ENCODE measurements around the gene DNAH2. TPM values are rescaled to one million over a fixed set of nuclear protein-coding genes. Genes with fewer than 3 reads are reported as not detected.

DNAH2 gene
- total and polyA plus RNA-seq, 7 donors: under 0.01 to 0.36 (median 0.30) TPM; not detected in 3

DNA sequence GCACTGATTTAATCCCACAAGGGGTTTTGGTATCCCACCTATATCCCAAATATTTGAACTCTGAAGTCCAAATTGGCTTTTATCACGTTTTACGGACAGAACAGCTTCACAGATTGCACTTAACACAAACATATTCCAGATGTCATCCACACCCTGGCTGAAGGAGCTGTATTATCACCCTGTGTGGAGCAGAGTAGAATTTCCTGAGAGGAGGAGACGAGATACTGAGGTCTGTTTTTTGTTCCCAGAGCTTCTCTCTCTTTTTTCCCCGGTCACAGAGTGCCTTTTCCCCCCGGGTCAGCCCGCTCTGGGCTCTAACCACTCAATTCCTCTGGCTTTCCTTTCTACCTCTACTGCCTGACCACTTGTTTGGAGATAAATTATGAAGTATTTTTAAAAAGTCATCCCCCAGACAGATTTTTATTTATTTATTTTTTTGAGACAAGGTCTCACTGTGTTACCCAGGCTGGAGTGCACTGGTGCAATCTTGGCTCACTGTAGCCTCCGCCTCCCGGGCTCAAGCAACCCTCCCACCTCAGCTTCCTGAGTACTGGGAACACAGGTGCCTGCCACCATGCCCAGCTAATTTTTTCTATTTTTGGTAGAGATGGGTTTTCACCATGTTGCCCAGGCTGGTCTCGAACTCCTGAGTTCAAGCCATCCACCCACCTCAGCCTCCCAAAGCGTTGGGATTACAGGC lies 30.7 kb downstream of the DNAH2 start:
- peak; percentile 19 for DNase-seq
- no peaks in the 10 kb centered on the region for H3K9me3 ChIP-seq
- no peaks in the 10 kb centered on the region for H3K36me3 ChIP-seq
- no peak overlapping the region for H3K4me3 ChIP-seq
- peaks cover 0 to 14% (median 7%) of the 10 kb centered on the region in 4 donors for H3K4me1 ChIP-seq
- intact Hi-C loops (cut with DNase I): loop anchor here (10.0 kb wide), 2 partner anchors 77 to 237 kb away; no protein-coding TSS in a partner anchor
- no peaks in the 10 kb centered on the region for H3K27me3 ChIP-seq
- 64 to 69% methylated on average over 10 of the region's 10 CpGs for WGBS, 2 donors
- no peak for TF ChIP-seq POLR2A (IDR thresholded peaks at IDR 0.05)
- TF ChIP-seq, protein P1, sequence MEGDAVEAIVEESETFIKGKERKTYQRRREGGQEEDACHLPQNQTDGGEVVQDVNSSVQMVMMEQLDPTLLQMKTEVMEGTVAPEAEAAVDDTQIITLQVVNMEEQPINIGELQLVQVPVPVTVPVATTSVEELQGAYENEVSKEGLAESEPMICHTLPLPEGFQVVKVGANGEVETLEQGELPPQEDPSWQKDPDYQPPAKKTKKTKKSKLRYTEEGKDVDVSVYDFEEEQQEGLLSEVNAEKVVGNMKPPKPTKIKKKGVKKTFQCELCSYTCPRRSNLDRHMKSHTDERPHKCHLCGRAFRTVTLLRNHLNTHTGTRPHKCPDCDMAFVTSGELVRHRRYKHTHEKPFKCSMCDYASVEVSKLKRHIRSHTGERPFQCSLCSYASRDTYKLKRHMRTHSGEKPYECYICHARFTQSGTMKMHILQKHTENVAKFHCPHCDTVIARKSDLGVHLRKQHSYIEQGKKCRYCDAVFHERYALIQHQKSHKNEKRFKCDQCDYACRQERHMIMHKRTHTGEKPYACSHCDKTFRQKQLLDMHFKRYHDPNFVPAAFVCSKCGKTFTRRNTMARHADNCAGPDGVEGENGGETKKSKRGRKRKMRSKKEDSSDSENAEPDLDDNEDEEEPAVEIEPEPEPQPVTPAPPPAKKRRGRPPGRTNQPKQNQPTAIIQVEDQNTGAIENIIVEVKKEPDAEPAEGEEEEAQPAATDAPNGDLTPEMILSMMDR (IDR thresholded peaks at IDR 0.05): no peak
- TF ChIP-seq EP300 (IDR thresholded peaks at IDR 0.05): no peak
- TF ChIP-seq POLR2AphosphoS5 (IDR thresholded peaks at IDR 0.05): no peak
- H3K27ac ChIP-seq: peak overlapping the region; percentile 15 to 38 (median 24)

DNA sequence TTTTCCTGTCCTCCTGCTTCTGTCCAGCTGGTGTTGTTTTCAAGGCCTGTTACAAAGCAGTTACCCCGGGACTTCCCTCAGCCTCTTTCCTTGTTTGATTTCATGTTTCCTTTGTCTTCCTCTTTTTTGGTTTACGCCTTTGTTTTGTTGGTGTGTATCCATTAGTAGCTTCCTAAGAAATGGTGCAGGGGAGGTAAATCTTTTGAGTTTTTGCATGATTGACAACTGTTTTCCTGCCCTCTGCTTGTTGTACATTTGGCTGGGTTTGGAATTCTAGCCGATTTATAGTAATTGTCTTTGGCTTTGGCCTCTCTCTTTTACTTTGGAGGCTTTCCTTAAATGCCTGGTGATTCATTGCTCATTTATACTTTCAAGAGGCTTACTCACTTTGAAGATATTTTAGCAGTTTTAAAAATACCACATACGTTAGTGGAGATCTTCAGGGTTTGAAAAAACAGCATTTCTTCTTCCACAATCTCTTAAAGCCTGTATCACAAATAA lies 32.8 kb downstream of the DNAH2 start:
- Histone ChIP-seq H3K27ac (peak overlapping the region in 1 of 4 donors; percentile 15), H3K4me1 (peaks cover 0 to 14% (median 7%) of the 10 kb centered on the region in 4 donors), H3K4me3 (no peak overlapping the region), H3K27me3 (no peaks in the 10 kb centered on the region), H3K9me3 (no peaks in the 10 kb centered on the region), H3K36me3 (no peaks in the 10 kb centered on the region)
- DNase-seq: no peak
- TF ChIP-seq POLR2A (IDR thresholded peaks at IDR 0.05) (no peak), POLR2AphosphoS5 (IDR thresholded peaks at IDR 0.05) (no peak), EP300 (IDR thresholded peaks at IDR 0.05) (no peak)
- TF ChIP-seq, protein P1 (IDR thresholded peaks at IDR 0.05): no peak
- intact Hi-C loops (cut with DNase I): no loop called here
- WGBS, 2 donors: 77 to 79% methylated on average over 4 of the region's 4 CpGs

DNA sequence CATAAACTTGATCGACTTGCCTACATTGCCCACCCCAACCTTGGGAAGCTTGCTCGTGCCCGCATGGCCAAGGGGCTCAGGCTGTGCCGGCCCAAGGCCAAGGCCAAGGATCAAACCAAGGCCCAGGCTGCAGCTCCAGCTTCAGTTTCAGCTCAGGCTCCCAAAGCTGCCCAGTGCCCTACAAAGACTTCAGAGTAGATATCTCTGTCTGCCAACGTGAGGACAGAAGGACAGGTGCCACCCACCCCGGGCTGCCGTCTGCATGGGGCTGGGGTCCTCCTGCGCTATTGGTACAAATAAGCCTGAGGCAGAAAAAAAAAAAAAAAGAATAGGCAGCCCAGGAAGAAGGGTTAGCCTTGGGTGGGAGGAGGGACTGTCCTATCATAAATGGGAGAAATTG lies 37.1 kb downstream of the DNAH2 start:
- Histone ChIP-seq H3K36me3 (no peaks in the 10 kb centered on the region), H3K4me3 (no peak overlapping the region), H3K4me1 (no peaks in the 10 kb centered on the region), H3K9me3 (no peaks in the 10 kb centered on the region), H3K27ac (no peak overlapping the region), H3K27me3 (no peaks in the 10 kb centered on the region)
- intact Hi-C loops (cut with DNase I): no loop called here
- DNase-seq: no peak
- TF ChIP-seq EP300 (IDR thresholded peaks at IDR 0.05) (no peak), POLR2A (IDR thresholded peaks at IDR 0.05) (no peak), POLR2AphosphoS5 (IDR thresholded peaks at IDR 0.05) (no peak)
- TF ChIP-seq, protein P1 (IDR thresholded peaks at IDR 0.05): no peak
- 81 to 83% methylated on average over 8 of the region's 8 CpGs for WGBS, 2 donors

DNA sequence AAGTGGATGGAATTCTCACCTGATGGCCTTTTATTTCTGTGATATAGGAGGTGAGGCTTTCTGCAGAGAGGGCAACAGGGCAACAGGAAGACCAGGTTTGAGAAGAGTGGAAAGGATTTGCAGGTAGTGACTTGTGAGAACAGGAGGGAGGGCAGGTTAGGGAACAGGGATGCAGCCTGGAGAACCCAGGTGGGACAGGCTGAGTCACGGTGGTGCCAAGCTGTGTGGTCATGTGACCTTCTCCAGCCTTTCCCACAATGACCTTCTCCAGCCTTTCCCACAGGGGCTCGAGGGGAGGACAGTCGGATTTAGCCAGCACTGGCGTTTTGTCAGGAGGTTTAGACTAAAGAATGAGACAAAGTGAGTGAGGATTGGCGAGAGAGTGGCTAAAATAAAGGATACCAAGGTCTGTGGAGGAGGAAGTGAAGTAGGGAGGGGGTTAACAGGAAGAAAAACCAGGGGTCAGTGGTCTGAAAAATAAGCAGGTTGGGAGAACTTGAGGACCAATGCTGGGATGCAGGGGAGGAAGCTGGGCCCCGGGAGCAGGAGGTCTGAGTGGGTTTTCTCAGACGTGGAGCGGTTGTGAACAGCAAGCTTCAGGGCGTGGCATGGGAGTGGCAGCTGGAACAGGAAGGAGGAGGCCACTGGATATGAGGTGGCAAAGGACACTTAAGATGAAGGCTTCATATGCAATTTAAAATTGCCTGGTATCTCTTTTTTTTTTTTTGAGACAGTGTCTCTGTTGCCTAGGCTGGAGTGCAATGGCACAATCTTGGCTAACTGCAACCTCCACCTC lies 37.7 kb downstream of the DNAH2 start:
- no peak for TF ChIP-seq POLR2AphosphoS5 (IDR thresholded peaks at IDR 0.05)
- TF ChIP-seq, protein P1 (IDR thresholded peaks at IDR 0.05): no peak
- TF ChIP-seq POLR2A (IDR thresholded peaks at IDR 0.05): no peak
- no peak for TF ChIP-seq EP300 (IDR thresholded peaks at IDR 0.05)
- no peaks in the 10 kb centered on the region for H3K36me3 ChIP-seq
- no peak overlapping the region for H3K27ac ChIP-seq
- H3K4me3 ChIP-seq: no peak overlapping the region
- H3K4me1 ChIP-seq: no peaks in the 10 kb centered on the region
- H3K9me3 ChIP-seq: no peaks in the 10 kb centered on the region
- no peaks in the 10 kb centered on the region for H3K27me3 ChIP-seq
- DNase-seq: no peak
- intact Hi-C loops (cut with DNase I): no loop called here
- WGBS, 2 donors: 29 to 64% methylated on average over 9 of the region's 9 CpGs

Data from sigmoid colon (tissue), 7 donors.